PC-9 (cell line): Measurements from ENCODE around the gene EPS8L2. TPM values are rescaled to one million over a fixed set of nuclear protein-coding genes. Genes with fewer than 3 reads are reported as not detected.

ENCODE experiments used
- BruUV-seq: library from RNA; stranded (reverse); fragments of 400-500 nt; replicated peaks from 2 replicates; lab custom pipeline; 2021; lab: Mats Ljungman, UMichigan
- CTCF ChIA-PET: fragments of 300-600 bp; sonication (Branson Sonifier 250); formaldehyde crosslinking; loops from one replicate; lab custom pipeline; 2022; ENCODE audit warnings: antibody characterized with exemption; lab: Charles Lee
- POLR2A ChIA-PET: fragments of 300-600 bp; sonication (Branson Sonifier 250); formaldehyde crosslinking; loops from one replicate; lab custom pipeline; 2022; ENCODE audit warnings: antibody characterized with exemption; ENCODE audit not compliant: unreplicated experiment; lab: Charles Lee
- DNase-seq, 2 experiments: peaks; one replicate each; pipeline versions ENCODE4 v3.0.0 to v3.0.0-alpha.2; 2015 to 2022; ENCODE audit warnings: mixed read lengths in 1 of 2
- H2AFZ ChIP-seq: fragments of 200-600 bp; sonication (generic); 2 replicates; pipeline ENCODE4 v1.8.1; 2017; ENCODE audit warnings: antibody characterized with exemption
- H3F3A ChIP-seq: fragments of 200-600 bp; sonication (generic); 2 replicates; pipeline ENCODE4 v1.8.1; 2017; ENCODE audit warnings: antibody characterized with exemption, mild to moderate bottlenecking, low read depth; ENCODE audit not compliant: insufficient read depth
- H3K27ac ChIP-seq: fragments of 200-600 bp; sonication (generic); 2 replicates; pipeline ENCODE4 v1.6.1; 2016; ENCODE audit warnings: mixed run types
- H3K27me3 ChIP-seq: fragments of 200-600 bp; sonication (generic); 2 replicates; pipeline ENCODE4 v1.6.1; 2016; ENCODE audit warnings: low read depth, mixed run types; ENCODE audit not compliant: insufficient read depth
- H3K36me3 ChIP-seq: fragments of 200-600 bp; sonication (generic); 2 replicates; pipeline ENCODE4 v1.6.1; 2016; ENCODE audit warnings: low read depth, mixed run types
- H3K4me1 ChIP-seq: fragments of 200-600 bp; sonication (generic); replicated peaks from 2 replicates; pipeline ENCODE4 v1.6.1; 2016; ENCODE audit warnings: mixed run types; ENCODE audit not compliant: insufficient read depth
- H3K4me2 ChIP-seq: fragments of 200-600 bp; sonication (generic); 2 replicates; pipeline ENCODE4 v1.6.1; 2017; ENCODE audit warnings: mixed run types
- H3K4me3 ChIP-seq: fragments of 200-600 bp; sonication (generic); 2 replicates; pipeline ENCODE4 v1.6.1; 2016; ENCODE audit warnings: mixed run types
- H3K79me2 ChIP-seq: fragments of 200-600 bp; sonication (generic); 2 replicates; pipeline ENCODE4 v1.6.1; 2017; ENCODE audit warnings: low read depth, mixed run types
- H3K9me2 ChIP-seq: fragments of 200-600 bp; sonication (generic); 2 replicates; pipeline ENCODE4 v1.8.1; 2017; ENCODE audit warnings: mild to moderate bottlenecking; ENCODE audit not compliant: insufficient read depth
- H3K9me3 ChIP-seq: fragments of 200-600 bp; sonication (generic); 2 replicates; pipeline ENCODE4 v1.8.1; 2016; ENCODE audit warnings: low read depth; ENCODE audit not compliant: insufficient read depth
- H4K20me1 ChIP-seq: fragments of 200-600 bp; sonication (generic); 2 replicates; pipeline ENCODE4 v1.8.1; 2017; ENCODE audit not compliant: insufficient read depth
- CTCF ChIP-seq: fragments of 200-600 bp; sonication (generic); conservative IDR thresholded peaks from 2 replicates; pipeline ENCODE4 v1.6.1; 2017; ENCODE audit warnings: mixed run types, antibody characterized with exemption, mild to moderate bottlenecking, moderate library complexity
- EZH2 ChIP-seq: fragments of 200-600 bp; sonication (generic); IDR thresholded peaks from 2 replicates; pipeline ENCODE4 v1.8.0; 2017; ENCODE audit warnings: antibody characterized with exemption, low read depth
- intact Hi-C: fragments of 100-400 bp; cut with micrococcal nuclease; formaldehyde crosslinking; loops from one replicate; pipeline ENCODE4 v1.10.0; 2022; ENCODE audit not compliant: unreplicated experiment
- total RNA-seq: library from RNA; stranded (reverse); gene quantifications from 2 replicates; pipeline ENCODE4 v1.2.3, GENCODE V29; 2021

The EPS8L2 gene
- total RNA-seq, 1 experiment from 2014 or later = 229 TPM

GRCh38 chr11:680970-681369 is 25.1 kb upstream of the EPS8L2 start:
- no peak for DNase-seq
- Histone ChIP-seq H3K4me3 (no peak overlapping the region), H3K9me2 (no peaks in the 10 kb centered on the region), H3K4me1 (no peaks in the 10 kb centered on the region), H3K27ac (no peak overlapping the region), H3K36me3 (no peaks in the 10 kb centered on the region), H3K79me2 (no peaks in the 10 kb centered on the region), H2AFZ (no peak overlapping the region), H3F3A (no peaks in the 10 kb centered on the region), H3K4me2 (no peak overlapping the region), H4K20me1 (no peaks in the 10 kb centered on the region), H3K27me3 (no peaks in the 10 kb centered on the region), H3K9me3 (no peaks in the 10 kb centered on the region)
- ChIA-PET POLR2A (no interaction called here), CTCF (no interaction called here)
- no TSS peak for BruUV-seq
- no peak for TF ChIP-seq CTCF
- TF ChIP-seq EZH2 = no peak
- intact Hi-C loops = no loop called here

- no peaks in the 10 kb centered on the region for H3K9me2 ChIP-seq
- H3K27ac ChIP-seq = no peak overlapping the region
- H3K4me3 ChIP-seq = no peak overlapping the region
- peaks cover 8% of the 10 kb centered on the region for H3K79me2 ChIP-seq
- no peak overlapping the region for H2AFZ ChIP-seq
- no peaks in the 10 kb centered on the region for H3K4me1 ChIP-seq
- no TSS peak for BruUV-seq
- H3K36me3 ChIP-seq = no peaks in the 10 kb centered on the region
- TF ChIP-seq EZH2 (no peak), CTCF (no peak)
- no peak overlapping the region for H3K4me2 ChIP-seq
- DNase-seq = no peak
- ChIA-PET POLR2A (no interaction called here), CTCF (no interaction called here)
- intact Hi-C loops = no loop called here
- no peaks in the 10 kb centered on the region for H3F3A ChIP-seq
- peaks cover under 1% of the 10 kb centered on the region; the same call in 1 of the 2 replicates for H4K20me1 ChIP-seq
- no peaks in the 10 kb centered on the region for H3K9me3 ChIP-seq
- no peaks in the 10 kb centered on the region for H3K27me3 ChIP-seq
These were observed 19.4 kb upstream of the EPS8L2 start for GRCh38 chr11:686451-687243.

- no peaks in the 10 kb centered on the region for H3F3A ChIP-seq
- no peak overlapping the region for H3K4me2 ChIP-seq
- 0 out of 2 replicates have a peak, but pooled peaks cover under 1% of the 10 kb centered on the region for H3K4me1 ChIP-seq
- no peaks in the 10 kb centered on the region for H3K36me3 ChIP-seq
- POLR2A ChIA-PET = no interaction called here
- H3K9me3 ChIP-seq = no peaks in the 10 kb centered on the region
- CTCF ChIA-PET = no interaction called here
- TF ChIP-seq CTCF (no peak), EZH2 (no peak)
- H3K9me2 ChIP-seq = no peaks in the 10 kb centered on the region
- intact Hi-C loops = no loop called here
- H2AFZ ChIP-seq = no peak overlapping the region
- no peak for DNase-seq
- H4K20me1 ChIP-seq = peaks cover 11% of the 10 kb centered on the region; the same call in 1 of the 2 replicates
- no peaks in the 10 kb centered on the region for H3K27me3 ChIP-seq
- no peak overlapping the region for H3K4me3 ChIP-seq
- no peak overlapping the region for H3K27ac ChIP-seq
- no TSS peak for BruUV-seq
- peaks cover 19% of the 10 kb centered on the region for H3K79me2 ChIP-seq
These were observed 18.3 kb upstream of the EPS8L2 start for GRCh38 chr11:687751-688150.
